ENCODE results near the gene ANKRD22.

The ANKRD22 gene

GRCh38 chr10:88835096-88835909 lies 16.3 kb downstream of the ANKRD22 start:
- no peak for DNase-seq

GRCh38 chr10:88833723-88834122 lies 17.9 kb downstream of the ANKRD22 start:
- DNase-seq = no peak

- DNase-seq = no peak
Observed at GRCh38 chr10:88833156-88833555, 18.5 kb downstream of the ANKRD22 start.

- DNase-seq = no peak
Observed at GRCh38 chr10:88832376-88832775, 19.3 kb downstream of the ANKRD22 start.

- DNase-seq = no peak
Observed at GRCh38 chr10:88831709-88832108, 19.9 kb downstream of the ANKRD22 start.

GRCh38 chr10:88830643-88831268 lies 20.9 kb downstream of the ANKRD22 start:
- no peak for DNase-seq

GRCh38 chr10:88828310-88828709 lies 23.3 kb downstream of the ANKRD22 start:
- no peak for DNase-seq

GRCh38 chr10:88827671-88828070 lies 24.0 kb downstream of the ANKRD22 start:
- no peak for DNase-seq

- no peak for DNase-seq
Observed at GRCh38 chr10:88826388-88826787, 25.3 kb downstream of the ANKRD22 start.

- DNase-seq = no peak
Observed at GRCh38 chr10:88820748-88821401, 30.8 kb downstream of the ANKRD22 start.

- no peak for DNase-seq
Observed at GRCh38 chr10:88819290-88819689, 32.4 kb downstream of the ANKRD22 start.

- DNase-seq = no peak
Observed at GRCh38 chr10:88813200-88813599, 38.4 kb downstream of the ANKRD22 start.

- no peak for DNase-seq
Observed at GRCh38 chr10:88810196-88810961, 41.3 kb downstream of the ANKRD22 start.

- no peak for DNase-seq
Observed at GRCh38 chr10:88809621-88810020, 42.0 kb downstream of the ANKRD22 start.

GRCh38 chr10:88805924-88806323 lies 45.7 kb downstream of the ANKRD22 start:
- no peak for DNase-seq

GRCh38 chr10:88805361-88805760 lies 46.3 kb downstream of the ANKRD22 start:
- no peak for DNase-seq

GRCh38 chr10:88804083-88804812 lies 47.4 kb downstream of the ANKRD22 start:
- no peak for DNase-seq

- no peak for DNase-seq
Observed at GRCh38 chr10:88803641-88804040, 48.0 kb downstream of the ANKRD22 start.

- DNase-seq = no peak
Observed at GRCh38 chr10:88802523-88803285, 48.9 kb downstream of the ANKRD22 start, which contains the start of gene LIPM. TSS of gene LIPM (plus strand) at chr10:88802730. CDS start at chr10:88802897, 167 bp downstream.

GRCh38 chr10:88800152-88801125 lies 51.2 kb downstream of the ANKRD22 start:
- DNase-seq = no peak
